Right hindlimb (tissue), 1 donor: ENCODE measurements around the gene RAPGEF5.

Experiments
- DNase-seq: peaks from one replicate; pipeline ENCODE4 v3.0.0-alpha.2; 2018

Gene RAPGEF5

DNA sequence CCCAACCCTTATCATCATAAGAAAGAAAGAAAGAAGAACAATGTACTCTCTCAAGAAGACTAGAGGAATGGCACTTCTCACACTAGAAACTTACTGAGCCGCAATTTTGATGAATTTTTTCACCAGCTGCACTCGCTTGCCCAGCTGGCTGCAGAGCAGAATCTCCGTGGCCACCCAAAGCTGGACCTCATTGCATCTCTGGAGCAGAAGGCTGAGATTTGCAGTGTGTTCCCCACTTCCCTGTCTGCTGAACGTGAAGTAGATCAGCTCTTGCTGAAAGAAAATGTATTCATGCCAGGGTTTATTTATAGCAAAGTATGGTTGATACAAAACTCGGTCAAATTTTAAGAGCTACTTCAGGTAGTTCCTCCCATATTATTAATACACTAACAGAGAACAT lies 212.0 kb downstream of the RAPGEF5 start:
- DNase-seq = no peak

DNA sequence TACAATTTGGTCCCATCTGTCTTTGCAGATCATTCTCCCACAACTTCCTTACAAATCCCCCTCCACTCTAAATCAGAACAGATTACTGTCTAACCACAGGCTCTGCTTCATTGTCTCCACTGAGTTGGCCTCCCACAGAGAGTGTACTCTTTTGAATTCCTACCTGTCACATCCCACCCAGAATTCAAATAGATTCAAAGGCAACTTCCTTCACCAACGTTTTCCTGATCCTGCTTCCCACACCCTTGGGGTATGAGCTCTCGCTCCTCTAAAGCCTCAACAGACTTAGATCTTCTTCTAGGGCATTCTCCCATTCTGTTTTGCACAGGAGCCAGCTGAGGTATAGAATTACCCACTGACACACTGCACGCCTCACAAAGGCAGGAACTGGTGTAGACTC lies 213.5 kb downstream of the RAPGEF5 start:
- no peak for DNase-seq

DNA sequence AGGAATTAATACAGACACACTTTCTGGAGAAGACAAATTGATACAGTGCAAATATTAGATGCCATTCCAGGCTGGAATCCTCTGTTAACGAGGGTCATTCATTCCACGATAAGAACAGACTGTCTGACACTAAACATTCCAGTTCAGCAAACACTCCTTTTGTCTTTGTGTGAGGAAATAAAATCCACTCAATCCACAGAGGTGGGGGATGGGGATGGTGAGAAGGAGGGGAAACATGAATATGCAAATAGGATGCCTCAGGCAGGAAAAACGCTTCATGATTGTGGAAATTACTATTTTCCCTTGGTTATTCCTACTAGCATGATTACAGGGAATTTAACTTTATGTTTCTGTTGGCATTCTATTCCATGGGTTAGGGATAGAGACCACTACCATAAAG lies 214.4 kb downstream of the RAPGEF5 start:
- DNase-seq = no peak

DNA sequence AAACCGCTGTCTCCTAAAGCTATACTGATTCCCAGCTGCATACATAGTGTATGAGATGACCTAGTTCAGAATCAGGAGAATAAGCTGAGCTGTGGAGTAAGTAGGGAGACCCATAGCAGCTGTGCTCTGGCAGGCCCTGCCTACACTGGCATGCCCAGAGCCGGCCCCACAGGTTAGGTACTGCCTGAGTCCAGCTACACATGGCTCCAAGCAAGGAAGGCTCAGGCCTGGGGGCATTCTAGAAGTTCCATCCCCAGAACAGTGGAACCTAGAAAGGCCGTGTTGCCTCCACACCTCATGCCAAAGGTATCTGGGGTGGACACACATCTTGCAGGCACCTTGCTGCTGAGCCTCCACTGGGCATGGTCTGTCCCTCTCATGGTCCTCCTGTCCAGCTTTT lies 215.6 kb downstream of the RAPGEF5 start:
- no peak for DNase-seq

DNA sequence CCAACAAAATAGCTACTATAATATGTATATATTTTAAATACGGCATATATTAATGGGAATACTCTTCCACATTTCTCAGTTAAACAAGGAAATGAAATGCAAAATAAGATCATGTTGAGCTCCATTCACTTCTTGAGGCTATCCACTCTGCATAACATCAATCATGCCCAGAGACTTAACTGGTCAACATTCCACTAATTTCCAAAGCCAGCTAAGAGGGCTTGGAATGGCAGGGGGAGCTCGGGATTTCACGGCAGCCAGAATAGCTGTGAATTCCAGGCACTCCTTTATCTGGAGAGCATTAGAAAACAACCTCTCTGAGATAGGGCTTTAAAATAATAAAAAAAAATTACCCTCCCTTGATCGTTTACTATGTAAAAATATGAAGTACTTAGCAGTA lies 216.4 kb downstream of the RAPGEF5 start:
- no peak for DNase-seq

DNA sequence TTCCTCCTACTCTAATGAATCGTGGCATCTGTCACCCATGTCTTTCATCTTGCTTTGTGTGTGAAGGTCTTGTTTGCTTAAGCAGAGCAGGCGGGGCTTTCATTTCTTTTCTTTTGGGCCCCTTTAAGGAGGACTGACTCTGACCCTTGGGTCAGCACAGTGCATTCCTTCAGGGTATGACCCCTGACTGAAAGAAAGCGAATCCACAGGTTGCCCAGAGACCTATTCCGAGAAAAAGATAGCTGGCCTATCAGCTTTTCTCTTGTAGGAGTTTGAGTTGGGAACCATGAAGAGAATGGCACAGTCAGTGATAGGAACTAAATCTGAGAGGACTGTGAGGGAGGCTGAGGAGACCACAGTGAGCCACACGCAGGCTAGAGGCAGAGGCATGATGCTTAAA lies 218.1 kb downstream of the RAPGEF5 start:
- no peak for DNase-seq

DNA sequence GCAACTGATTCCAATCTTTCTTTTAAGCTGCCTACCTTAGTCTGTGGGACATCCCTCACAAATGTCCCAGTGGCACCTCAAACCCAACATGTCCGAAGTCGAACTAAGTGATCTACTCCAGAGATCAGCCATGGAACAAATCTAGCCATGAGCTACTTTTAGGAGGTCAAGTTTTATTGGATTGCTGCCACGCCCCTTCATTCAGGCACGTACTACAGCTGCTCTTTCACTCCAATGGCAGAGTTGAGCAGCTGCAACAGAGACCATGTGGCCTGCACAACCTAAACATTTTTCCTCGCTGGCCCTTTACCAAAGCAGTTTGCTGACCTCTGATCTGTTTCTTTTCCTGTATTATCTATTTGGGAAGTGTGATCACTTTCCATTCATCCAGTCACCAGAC lies 218.8 kb downstream of the RAPGEF5 start:
- no peak for DNase-seq

DNA sequence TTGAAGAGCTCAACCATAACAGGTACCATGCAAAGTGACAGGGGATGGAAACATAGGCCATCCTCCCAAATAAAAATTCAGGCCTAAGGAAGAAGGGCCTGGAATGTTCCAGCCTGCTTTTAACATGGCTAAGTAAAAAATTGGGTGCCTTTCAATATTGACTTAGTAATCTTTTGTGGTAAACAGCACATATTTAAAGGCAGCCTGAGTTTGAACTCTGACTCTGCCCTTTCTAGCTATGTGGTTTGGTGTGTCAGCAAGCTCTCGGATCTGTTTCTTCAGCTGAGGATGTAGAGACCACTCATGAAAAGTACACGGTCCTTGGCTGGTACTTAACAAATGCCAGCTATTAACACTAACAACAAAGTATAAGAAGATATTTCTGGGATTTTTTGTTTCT lies 219.5 kb downstream of the RAPGEF5 start:
- no peak for DNase-seq

DNA sequence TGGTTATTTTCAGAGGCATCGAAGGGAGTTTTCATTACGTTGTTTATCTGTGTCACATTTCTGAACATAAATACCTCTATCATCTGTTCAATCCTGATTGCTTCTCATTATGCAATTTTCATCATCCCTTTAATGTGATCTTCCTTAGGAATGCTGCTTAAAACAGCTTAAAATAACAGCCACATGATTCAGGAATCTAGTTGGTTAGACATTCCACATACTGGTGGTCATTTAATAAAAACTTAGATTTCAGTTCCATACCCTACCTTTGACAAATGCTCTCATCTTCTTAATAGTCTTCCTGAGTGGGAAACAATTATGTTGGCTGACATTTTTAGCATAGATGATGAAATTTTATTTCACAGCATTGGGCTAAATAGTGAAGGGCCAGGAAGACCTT lies 219.9 kb downstream of the RAPGEF5 start:
- DNase-seq = no peak

DNA sequence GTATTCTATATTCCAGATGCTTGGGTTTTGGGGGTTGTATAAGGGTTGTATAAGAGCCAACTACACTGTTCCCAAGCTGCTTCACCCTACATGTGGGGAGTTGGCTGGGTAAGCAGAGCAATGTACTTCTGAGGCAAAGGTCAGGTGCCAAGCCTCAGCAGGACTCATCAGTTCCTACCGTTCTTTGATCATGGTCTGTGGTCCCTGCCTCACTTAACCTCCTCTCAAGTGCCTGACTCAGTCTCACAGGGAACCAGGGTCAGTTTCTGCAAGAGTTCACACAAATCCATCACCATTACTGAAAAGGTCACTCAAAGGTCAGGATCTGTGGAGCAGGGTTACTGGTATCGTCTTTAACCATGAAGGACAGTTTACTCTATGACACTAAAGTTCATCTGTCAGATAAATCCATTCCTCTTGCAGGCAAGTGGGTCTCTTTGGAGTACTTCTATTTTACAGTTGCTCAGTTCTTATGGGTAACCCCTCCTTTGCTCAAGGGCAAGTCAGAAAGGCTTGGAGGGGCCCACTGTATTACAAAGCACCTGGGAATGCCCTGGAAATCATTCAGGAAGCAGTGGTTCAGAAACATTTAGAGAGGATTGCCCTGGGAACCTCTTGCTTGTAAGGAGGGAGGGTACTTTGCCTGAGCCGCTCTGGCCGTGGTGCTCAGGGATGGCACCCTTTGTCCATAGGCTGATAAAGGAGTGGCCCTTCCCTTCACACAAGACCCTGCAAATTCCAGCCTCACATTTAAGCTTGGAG lies 227.0 kb downstream of the RAPGEF5 start:
- no peak for DNase-seq

DNA sequence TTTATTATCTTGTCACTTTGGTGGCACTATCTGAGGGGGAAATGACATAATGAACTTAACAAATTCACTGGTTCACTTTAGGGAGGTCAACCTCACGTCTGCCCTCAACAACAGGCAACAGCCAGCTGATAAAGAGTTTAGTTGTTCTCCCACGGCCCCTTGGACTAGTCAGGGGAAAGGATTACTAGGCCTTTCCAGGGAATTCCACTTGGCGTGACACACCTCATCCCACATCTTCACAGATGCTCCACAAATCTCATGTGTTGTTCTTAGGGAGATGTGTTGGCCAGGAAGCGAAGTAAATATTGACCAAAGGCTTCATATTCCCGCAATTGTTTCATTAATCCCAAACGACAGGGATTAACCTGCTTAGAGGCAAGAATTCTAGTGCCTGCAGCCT lies 227.8 kb downstream of the RAPGEF5 start:
- no peak for DNase-seq

DNA sequence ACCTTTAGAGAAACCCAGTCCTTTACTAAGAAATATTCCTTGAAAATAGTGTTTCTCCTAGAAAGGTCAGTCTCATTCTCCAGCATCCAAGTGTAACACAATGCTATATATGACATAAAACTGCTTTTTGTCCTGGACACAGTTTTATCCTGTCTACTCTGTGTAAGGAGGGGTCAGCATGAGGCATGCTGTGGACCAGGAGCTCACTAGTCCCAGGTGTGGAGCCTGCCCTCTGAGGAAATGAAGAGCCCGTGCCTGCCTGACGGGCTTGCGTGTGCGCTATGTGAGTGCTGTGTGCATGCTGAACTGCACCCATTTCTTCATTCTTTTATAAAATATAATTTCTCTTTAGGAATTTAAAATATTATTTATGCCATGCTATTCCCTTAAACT lies 228.4 kb downstream of the RAPGEF5 start:
- no peak for DNase-seq

DNA sequence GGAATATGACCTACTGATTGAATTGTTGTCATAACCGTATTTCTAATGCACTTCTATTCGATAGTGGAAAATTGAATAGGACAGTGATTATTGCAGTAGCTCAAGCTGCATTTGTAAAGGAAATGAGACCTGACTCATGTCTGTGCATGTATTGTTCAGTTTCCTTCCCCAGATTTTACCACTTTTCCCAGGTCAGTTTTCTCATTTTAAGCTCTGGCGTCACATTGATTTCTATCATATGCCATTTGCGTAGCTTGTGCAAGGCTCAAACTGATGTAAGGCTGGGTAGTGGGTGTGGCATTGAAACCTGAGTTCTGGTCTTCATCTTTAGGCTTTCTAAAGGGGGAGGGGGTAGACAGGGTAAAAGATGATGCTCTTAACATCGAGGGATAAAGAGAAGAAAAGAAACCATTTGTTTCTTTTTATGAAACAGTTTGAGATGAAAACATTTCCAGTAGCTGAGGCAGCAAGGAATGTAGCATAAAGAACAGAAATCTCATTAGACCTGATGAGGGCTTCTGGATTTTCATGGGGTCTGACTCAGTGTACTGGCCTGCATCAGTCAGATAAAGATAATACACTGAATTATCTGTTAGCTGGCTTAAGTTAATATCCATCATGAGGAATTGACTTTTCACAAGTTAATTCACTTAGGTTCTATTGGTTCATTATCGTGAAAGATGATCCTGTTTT lies 229.0 kb downstream of the RAPGEF5 start:
- no peak for DNase-seq

DNA sequence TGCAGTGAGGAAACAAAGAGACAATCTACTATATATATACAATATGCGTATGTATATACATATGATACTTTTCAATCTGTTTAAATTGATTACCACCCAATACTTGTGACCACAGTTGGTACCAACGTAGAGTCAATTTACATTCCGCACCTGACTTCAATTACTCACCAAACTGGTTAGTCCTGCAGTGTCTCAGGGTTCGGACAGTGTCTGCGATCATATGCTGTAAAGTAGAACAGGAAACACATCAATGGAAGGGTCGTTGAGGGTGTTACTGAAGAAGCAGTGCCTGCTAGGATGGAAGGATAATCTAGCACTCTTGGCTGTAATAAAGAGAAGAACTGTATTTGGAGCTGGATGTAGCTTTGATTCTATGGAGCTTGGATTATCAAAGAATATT lies 231.5 kb downstream of the RAPGEF5 start:
- no peak for DNase-seq

DNA sequence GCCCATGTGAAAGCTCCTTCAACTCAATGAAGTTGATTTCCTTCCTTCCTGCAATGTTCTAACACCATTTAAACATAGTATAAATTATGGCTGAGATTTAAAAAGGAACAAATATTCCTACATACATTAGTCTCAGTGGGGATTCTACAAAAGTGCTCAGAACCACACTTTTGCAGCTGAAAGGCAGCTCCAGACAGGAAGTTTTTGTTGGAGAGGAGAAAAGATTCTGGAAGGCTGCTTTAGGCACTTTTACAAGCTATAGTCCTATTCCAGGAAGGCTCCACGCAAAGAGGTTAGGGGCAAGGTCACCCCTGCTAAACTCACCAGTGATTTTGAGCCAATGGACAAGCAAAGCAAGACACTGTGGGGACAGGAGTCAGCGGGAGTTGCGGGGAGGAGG lies 232.0 kb downstream of the RAPGEF5 start:
- no peak for DNase-seq

DNA sequence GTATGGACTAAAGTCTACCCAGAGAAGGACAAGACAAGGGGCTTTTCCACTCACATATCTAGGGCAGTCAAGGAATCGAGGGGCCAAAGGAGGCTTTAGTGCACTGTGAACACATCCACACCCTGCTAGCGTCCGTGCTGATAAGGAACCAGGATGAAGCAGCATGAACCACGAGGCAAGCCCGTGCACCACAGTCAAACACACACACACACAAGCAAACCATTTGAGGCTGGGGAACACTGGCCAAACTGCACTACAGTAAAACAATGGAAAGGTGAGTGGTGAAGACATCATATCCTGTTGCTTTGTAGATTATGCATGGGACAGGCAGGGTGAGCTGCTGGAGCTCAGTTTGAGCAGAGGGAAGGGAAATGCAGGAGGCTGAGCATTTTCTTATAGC lies 233.8 kb downstream of the RAPGEF5 start:
- DNase-seq = no peak

DNA sequence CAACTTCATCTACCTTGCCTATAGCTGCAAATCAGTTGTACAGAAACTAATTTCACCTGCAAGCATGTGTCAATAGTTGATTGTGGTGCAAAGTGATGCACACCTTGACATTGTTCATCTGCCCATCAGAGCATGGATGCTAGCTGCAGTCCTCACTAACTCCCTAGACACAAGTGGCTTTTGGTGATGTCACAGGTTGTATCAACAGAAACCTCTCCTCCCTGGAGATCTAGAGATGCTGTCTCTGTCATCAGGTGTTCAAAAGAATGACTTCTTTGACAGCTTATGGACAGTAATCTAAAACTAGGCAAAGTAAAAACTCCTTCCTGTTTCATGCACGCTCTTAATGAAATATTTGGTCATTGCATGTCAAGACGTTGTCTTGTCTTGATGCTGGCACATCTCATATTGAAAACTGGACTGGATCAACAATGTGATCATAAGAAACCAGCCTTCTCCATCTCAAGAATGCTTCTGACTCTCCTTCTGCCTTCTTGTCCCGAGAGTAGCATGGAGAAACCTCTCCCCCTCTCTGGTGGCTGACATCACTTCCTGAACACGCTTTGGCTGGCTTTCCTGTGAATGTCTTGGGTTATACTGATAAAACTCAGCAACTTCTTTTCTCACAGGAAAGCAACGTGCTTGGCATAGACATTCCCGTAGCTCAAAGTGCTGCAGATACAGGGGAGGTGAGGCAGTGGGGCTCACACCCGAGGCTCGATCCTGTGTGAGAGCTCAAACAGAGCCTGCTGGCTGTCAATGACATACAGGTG lies 235.1 kb downstream of the RAPGEF5 start:
- DNase-seq = no peak

DNA sequence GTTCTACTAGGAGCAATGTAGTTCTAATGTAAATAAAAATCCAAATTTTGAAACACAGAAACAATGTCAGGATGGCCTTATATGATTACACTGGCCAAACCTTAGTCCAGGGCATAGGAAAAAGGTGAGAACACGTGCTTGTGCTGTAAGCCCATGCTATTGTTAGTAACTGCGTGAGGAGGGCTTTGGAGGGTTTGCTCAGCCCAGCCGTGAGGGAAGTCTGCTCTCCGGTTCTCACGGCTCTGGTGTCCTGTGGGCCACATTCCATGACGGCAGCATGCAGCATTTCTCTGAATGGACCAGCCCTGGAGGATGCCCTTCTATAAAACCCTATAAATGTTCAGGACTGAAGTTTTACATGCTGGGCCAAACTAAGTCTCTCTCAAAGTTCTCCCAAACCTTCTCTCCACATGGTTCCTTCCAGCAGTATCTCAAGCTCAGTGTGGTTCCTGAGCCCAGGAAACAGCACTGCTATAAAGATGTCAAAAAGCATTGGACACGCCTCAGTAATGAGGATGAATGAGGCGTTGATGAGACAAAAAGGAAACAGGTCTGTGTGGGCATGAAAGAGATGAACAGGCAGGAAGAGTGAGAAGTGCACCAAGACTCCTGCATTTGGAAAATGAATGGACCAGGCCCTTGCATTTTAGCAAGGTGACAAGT lies 236.4 kb downstream of the RAPGEF5 start:
- DNase-seq = no peak

DNA sequence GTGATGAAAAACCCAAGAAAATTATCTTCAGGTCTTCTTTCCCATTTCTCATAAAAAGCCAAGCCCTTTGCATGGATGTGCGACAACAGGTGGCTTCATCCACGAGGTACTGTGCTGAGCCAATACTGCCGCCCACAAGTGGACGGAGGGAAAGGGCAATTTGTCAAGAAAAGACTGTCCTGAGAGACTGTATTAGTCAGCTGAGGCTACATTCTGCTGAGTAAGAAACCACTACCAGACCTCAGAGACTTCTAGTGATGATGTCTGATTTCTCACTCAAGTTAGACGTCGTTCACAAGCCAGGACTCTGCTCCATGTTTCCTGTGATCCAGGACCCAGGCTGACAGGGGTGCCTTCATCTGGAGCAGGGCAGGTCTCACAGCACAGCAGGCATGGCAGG lies 239.7 kb downstream of the RAPGEF5 start:
- no peak for DNase-seq

DNA sequence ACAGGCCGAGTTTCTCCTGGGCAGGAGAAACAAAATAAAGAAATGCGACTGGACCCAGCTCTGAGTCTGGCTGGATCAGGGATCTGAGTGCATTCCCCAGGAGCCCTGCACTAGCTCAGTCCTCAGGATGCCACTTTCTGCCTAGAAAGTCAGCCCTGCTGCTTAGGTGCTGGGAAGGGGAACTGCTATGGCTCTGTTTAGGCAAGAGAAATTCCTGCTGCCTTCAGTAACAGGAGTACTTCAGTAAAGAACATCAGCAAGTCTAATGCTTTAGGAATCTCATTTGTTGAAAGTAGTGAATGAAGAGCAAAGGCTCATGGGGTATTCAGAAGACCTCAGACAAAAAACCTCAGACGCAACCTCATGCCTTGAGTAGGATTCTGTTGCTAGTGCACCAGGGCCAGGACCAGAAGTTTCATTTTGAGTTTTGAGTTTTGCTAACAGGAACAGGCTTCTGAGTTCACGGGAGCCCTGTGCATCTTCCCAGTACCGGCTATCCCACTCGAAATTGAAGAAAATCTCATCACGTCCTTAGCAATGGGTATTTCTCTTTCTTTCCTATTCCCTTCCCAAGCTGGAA lies 240.4 kb downstream of the RAPGEF5 start:
- DNase-seq = no peak

DNA sequence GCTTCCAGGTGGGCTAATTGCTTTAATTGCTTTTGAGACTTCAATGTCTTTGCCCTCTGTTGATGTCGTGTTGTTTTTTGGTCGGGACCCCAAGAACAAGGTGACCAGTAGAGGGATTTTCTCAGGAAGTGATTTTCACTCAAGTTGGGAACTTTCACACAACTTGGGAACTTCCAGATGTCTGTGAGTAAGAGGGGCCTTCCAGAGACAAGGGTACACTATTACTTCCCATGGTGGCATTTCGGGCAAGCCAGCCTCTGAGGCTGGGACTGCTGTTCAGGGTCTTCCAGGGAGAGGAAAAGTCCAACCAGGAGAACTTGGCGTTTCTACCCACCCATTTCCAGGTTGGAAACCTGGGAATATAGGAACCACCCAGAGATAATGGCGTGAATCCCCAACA lies 241.3 kb downstream of the RAPGEF5 start:
- DNase-seq = no peak

DNA sequence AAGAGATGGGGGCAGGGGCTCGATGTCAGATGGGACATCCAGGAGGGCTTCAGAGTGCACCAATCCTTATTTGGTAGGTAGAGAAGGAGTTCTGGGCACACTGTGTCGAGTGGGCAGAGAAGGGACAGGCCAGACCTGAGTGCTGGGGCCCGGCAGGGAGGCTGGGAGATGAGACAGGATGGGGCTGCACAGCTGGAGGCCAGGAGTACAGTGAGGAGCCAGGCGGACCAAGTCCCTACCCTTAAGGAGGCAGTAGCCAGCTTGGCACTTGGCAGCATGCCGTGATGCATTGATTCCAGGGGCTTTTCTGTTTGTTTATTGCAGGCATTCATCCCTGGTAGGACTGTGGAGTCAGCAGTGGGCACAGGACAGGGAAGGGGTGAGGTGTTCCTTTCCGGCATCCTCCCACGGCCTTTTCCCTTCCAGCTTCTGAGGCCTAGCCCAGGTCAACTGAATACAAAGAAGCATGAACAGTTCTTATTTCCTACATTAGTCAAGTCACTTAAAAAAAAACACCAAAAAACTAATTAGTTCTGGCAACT lies 242.4 kb downstream of the RAPGEF5 start:
- DNase-seq = no peak

DNA sequence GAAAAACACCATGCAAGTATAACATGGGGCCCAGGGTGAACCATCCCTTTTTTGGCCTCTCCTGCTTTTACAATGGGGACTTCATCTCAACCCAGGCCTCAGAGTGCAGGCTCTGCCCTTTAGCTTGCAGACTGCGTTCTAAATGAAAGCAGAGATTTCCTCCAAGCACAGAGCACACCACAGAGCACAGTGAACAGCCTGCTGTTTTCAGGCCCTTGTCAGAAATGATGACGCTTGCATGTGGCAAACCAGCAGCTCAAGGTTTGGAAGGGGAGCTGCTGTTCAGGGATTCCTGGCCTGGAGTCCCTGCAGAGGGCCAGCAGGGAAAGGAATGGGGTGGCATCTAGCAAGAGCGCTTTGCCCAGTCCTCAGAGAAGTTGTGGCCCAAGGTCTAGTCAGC lies 243.9 kb downstream of the RAPGEF5 start:
- DNase-seq = no peak
